ENCODE data around the gene GANC.
A peak's percentile ranks its signal among the peaks of the same experiment; 100 is the strongest.

Gene GANC

GRCh38 chr15:42270551-42270950 lies 2.5 kb upstream of the GANC start:
- no peak overlapping the region for H3K9ac ChIP-seq (ENCODE audit: low read length)
- H3K27ac ChIP-seq (ENCODE audit: low read length), result no peak overlapping the region

DNA sequence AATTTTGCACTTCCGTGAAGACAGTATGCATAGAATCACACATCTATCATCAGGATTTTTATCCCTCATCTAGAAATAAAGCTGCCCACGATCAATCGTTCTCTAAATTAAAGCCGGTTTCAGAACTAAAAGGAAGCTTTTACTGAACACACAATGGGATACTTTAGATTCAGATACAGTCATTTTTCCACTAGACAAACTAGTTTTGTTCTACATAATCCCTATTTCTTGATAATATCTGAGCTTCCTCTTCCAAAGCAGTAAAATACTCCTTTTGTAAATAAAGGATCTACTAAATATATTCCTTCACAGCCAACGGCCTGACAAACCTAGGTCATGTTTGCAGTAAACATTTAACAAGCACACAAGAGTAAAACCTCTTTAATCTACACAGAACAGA lies 2.0 kb upstream of the GANC start:
- Histone ChIP-seq H3K27me3 (ENCODE audit: low read depth, low read length) (no peaks in the 10 kb centered on the region), H3K4me2 (ENCODE audit: low read length) (no peak overlapping the region), H3K27ac (ENCODE audit: low read length) (no peak overlapping the region), H3K36me3 (replicated peaks; ENCODE audit: low read depth, low read length) (peaks cover 17% of the 10 kb centered on the region), H3K9me3 (ENCODE audit: insufficient read depth, low read length) (no peaks in the 10 kb centered on the region), H4K20me1 (ENCODE audit: insufficient read depth, low read length) (no peaks in the 10 kb centered on the region; the same call in 1 of the 2 replicates), H3K79me2 (ENCODE audit: low read length) (peaks cover 69% of the 10 kb centered on the region), H3K9ac (ENCODE audit: low read length) (no peak overlapping the region), H3K4me3 (ENCODE audit: low read length) (no peak overlapping the region), H2AFZ (ENCODE audit: low read depth, low read length) (no peak overlapping the region), H3K4me1 (ENCODE audit: low read length) (peaks cover 21% of the 10 kb centered on the region)
- TF ChIP-seq EZH2phosphoT487 (IDR thresholded peaks at IDR 0.05; ENCODE audit: low read depth), result no peak
- TF ChIP-seq, protein P1, sequence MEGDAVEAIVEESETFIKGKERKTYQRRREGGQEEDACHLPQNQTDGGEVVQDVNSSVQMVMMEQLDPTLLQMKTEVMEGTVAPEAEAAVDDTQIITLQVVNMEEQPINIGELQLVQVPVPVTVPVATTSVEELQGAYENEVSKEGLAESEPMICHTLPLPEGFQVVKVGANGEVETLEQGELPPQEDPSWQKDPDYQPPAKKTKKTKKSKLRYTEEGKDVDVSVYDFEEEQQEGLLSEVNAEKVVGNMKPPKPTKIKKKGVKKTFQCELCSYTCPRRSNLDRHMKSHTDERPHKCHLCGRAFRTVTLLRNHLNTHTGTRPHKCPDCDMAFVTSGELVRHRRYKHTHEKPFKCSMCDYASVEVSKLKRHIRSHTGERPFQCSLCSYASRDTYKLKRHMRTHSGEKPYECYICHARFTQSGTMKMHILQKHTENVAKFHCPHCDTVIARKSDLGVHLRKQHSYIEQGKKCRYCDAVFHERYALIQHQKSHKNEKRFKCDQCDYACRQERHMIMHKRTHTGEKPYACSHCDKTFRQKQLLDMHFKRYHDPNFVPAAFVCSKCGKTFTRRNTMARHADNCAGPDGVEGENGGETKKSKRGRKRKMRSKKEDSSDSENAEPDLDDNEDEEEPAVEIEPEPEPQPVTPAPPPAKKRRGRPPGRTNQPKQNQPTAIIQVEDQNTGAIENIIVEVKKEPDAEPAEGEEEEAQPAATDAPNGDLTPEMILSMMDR (IDR thresholded peaks at IDR 0.05; ENCODE audit: low read depth, low read length), result no peak

More at GRCh38 chr15:42270551-42270950, 2.5 kb upstream of the GANC start:
- H3K4me2 ChIP-seq (ENCODE audit: low read length), result no peak overlapping the region
- H3K36me3 ChIP-seq (replicated peaks; ENCODE audit: low read depth, low read length), result peaks cover 19% of the 10 kb centered on the region
- TF ChIP-seq EZH2phosphoT487 (IDR thresholded peaks at IDR 0.05; ENCODE audit: low read depth), result no peak
- no peaks in the 10 kb centered on the region for H3K9me3 ChIP-seq (ENCODE audit: insufficient read depth, low read length)
- no peaks in the 10 kb centered on the region for H3K27me3 ChIP-seq (ENCODE audit: low read depth, low read length)
- H4K20me1 ChIP-seq (ENCODE audit: insufficient read depth, low read length), result no peaks in the 10 kb centered on the region; the same call in 1 of the 2 replicates
- H3K4me1 ChIP-seq (ENCODE audit: low read length), result peaks cover 17% of the 10 kb centered on the region
- H3K79me2 ChIP-seq (ENCODE audit: low read length), result peaks cover 64% of the 10 kb centered on the region
- H3K4me3 ChIP-seq (ENCODE audit: low read length), result no peak overlapping the region
- H2AFZ ChIP-seq (ENCODE audit: low read depth, low read length), result no peak overlapping the region

- peak overlapping the region; percentile 93 for H3K9ac ChIP-seq (ENCODE audit: low read length)
- H2AFZ ChIP-seq (ENCODE audit: low read depth, low read length), result peak overlapping the region; percentile 80
- H4K20me1 ChIP-seq (ENCODE audit: insufficient read depth, low read length), result no peaks in the 10 kb centered on the region; the same call in 1 of the 2 replicates
- no peaks in the 10 kb centered on the region for H3K9me3 ChIP-seq (ENCODE audit: insufficient read depth, low read length)
- H3K4me1 ChIP-seq (ENCODE audit: low read length), result peaks cover 24% of the 10 kb centered on the region
- H3K79me2 ChIP-seq (ENCODE audit: low read length), result peaks cover 61% of the 10 kb centered on the region
- peak overlapping the region; percentile 81 for H3K4me2 ChIP-seq (ENCODE audit: low read length)
- peak overlapping the region; percentile 90 for H3K4me3 ChIP-seq (ENCODE audit: low read length)
- peaks cover 10% of the 10 kb centered on the region for H3K36me3 ChIP-seq (replicated peaks; ENCODE audit: low read depth, low read length)
- TF ChIP-seq, protein P1 (IDR thresholded peaks at IDR 0.05; ENCODE audit: low read depth, low read length), result no peak
- TF ChIP-seq EZH2phosphoT487 (IDR thresholded peaks at IDR 0.05; ENCODE audit: low read depth), result no peak
- no peaks in the 10 kb centered on the region for H3K27me3 ChIP-seq (ENCODE audit: low read depth, low read length)
- H3K27ac ChIP-seq (ENCODE audit: low read length), result peak overlapping the region; percentile 90
These were observed 1.1 kb downstream of the GANC start for GRCh38 chr15:42273900-42274701.

- peak overlapping the region; percentile 80 for H2AFZ ChIP-seq (ENCODE audit: low read depth, low read length)
- peak overlapping the region; percentile 93 for H3K9ac ChIP-seq (ENCODE audit: low read length)
- peaks cover 14% of the 10 kb centered on the region for H3K36me3 ChIP-seq (replicated peaks; ENCODE audit: low read depth, low read length)
- no peak for TF ChIP-seq EZH2phosphoT487 (IDR thresholded peaks at IDR 0.05; ENCODE audit: low read depth)
- TF ChIP-seq, protein P1 (IDR thresholded peaks at IDR 0.05; ENCODE audit: low read depth, low read length), result no peak
- H3K27me3 ChIP-seq (ENCODE audit: low read depth, low read length), result no peaks in the 10 kb centered on the region
- no peaks in the 10 kb centered on the region for H3K9me3 ChIP-seq (ENCODE audit: insufficient read depth, low read length)
- no peaks in the 10 kb centered on the region; the same call in 1 of the 2 replicates for H4K20me1 ChIP-seq (ENCODE audit: insufficient read depth, low read length)
- peaks cover 24% of the 10 kb centered on the region for H3K4me1 ChIP-seq (ENCODE audit: low read length)
- H3K4me3 ChIP-seq (ENCODE audit: low read length), result peak overlapping the region; percentile 90
- peak overlapping the region; percentile 90 for H3K27ac ChIP-seq (ENCODE audit: low read length)
- H3K79me2 ChIP-seq (ENCODE audit: low read length), result peaks cover 57% of the 10 kb centered on the region
- H3K4me2 ChIP-seq (ENCODE audit: low read length), result peak overlapping the region; percentile 81
These were observed 1.6 kb downstream of the GANC start for GRCh38 chr15:42274702-42274989.

All from OCI-LY3 (cell line).